Heart right ventricle (tissue), 16 donors: ENCODE results near the gene SLC31A1. TPM values are rescaled to one million over a fixed set of nuclear protein-coding genes. Genes with fewer than 3 reads are reported as not detected.
"Not testable (repeated sequence)": the region's sequence is repeated elsewhere in the genome, so short reads cannot be mapped to it uniquely, and the experiment has no call there.

Source experiments
- ATAC-seq, 8 donors: fragments of 200-7000 bp; cut with Tn5 transposase; one replicate each; pipeline ENCODE4 v1.9.1; 2020; ENCODE audit warnings: mild to moderate bottlenecking in 8 of 8, moderate library complexity in 8 of 8, moderate number of reproducible peaks in 1 of 8
- DNase-seq, 2 donors: peaks; one replicate each; pipeline ENCODE4 v3.0.0-alpha.2; 2020
- H3K27ac ChIP-seq, 10 donors: fragments of 200-600 bp; sonication (generic) in 2 of 10; one replicate each; pipeline versions ENCODE4 v1.5.0 to v1.8.0; 2020 to 2022; ENCODE audit warnings: mild to moderate bottlenecking in 3 of 10
- H3K27me3 ChIP-seq, 7 donors: fragments of 200-600 bp; one replicate each; pipeline ENCODE4 v1.8.0; 2021 to 2022; ENCODE audit warnings: mild to moderate bottlenecking in 2 of 7
- H3K36me3 ChIP-seq, 9 donors: fragments of 200-600 bp; sonication (generic) in 1 of 9; one replicate each; pipeline versions ENCODE4 v1.5.0 to v1.8.0; 2020 to 2022; ENCODE audit warnings: mild to moderate bottlenecking in 2 of 9
- H3K4me1 ChIP-seq, 9 donors: fragments of 200-600 bp; sonication (generic) in 1 of 9; one replicate each; pipeline versions ENCODE4 v1.5.0 to v1.8.0; 2020 to 2022; ENCODE audit warnings: mild to moderate bottlenecking in 4 of 9
- H3K4me3 ChIP-seq, 10 donors: fragments of 200-600 bp; sonication (generic) in 2 of 10; one replicate each; pipeline versions ENCODE4 v1.5.0 to v1.8.0; 2020 to 2022; ENCODE audit warnings: mild to moderate bottlenecking in 7 of 10, moderate library complexity in 2 of 10
- H3K9me3 ChIP-seq, 11 donors: fragments of 200-600 bp in 10 of 11; sonication (generic) in 2 of 11; one replicate each; pipeline versions ENCODE4 v1.5.0 to v1.8.0; 2013 to 2022; ENCODE audit warnings: mild to moderate bottlenecking in 2 of 11, control low read depth in 1 of 11, moderate library complexity in 1 of 11
- CTCF ChIP-seq, 9 donors: fragments of 200-600 bp; sonication (generic) in 2 of 9; IDR thresholded peaks; one replicate each; pipeline versions ENCODE4 v1.5.0 to v1.8.0; 2021 to 2022; ENCODE audit warnings: antibody characterized with exemption in 9 of 9, mild to moderate bottlenecking in 5 of 9, moderate library complexity in 1 of 9
- WGBS, 2 donors: extraction: QIAGEN DNeasy Blood & Tissue Kit; methylation state at CpG; one replicate each; pipeline ENCODE4 v1.1.7; 2013; ENCODE audit warnings: inconsistent platforms in 1 of 2; 5-methylcytosine and 5-hydroxymethylcytosine counted together
- intact Hi-C, 10 donors: fragments of 100-400 bp; cut with DNase I; formaldehyde crosslinking; loops; one replicate each; pipeline versions ENCODE4 v1.11.1 to v1.14.2; 2022
- polyA plus RNA-seq, 2 donors: library from polyadenylated mRNA; stranded (reverse); fragments of 200-250 nt; gene quantifications; one replicate each; pipeline ENCODE4 v1.2.3, GENCODE V29; 2013
- total RNA-seq, 10 donors: library from RNA; stranded (reverse); fragmentation: NEBNext Ultra II Directional in 3 of 10; extraction: Animal tissue kit (Norgen Biotek cat#: 25700) in 3 of 10; gene quantifications; one replicate each; pipeline versions ENCODE4 v1.2.1 to v1.2.4, GENCODE V29; 2021 to 2023
- donor health status: Arrhythmogenic right ventricular cardiomyopathy.
- donor health status: ischemic (EF 13 %, LVEDD 7.1; RV severe dilation, severe dysfunction).
- donor health status: healthy with polysubstance abuse.
- donor health status: DM: no; HTN: yes; CAD: no.
- donor health status: DM: no; HTN: no; CAD: no.
- donor health status: ischemic (EF 25% LVEDD 6.9; RV normal size, moderate dysfunction).
- donor health status: ischemic (EF 25% LVEDD 5.7; RV mildly dilated, moderate dysfunction).
- donor health status: healthy.
- donor health status: DM: yes; HTN: yes; CAD: no.
- donor health status: Ischemic cardiomyopathy.
- donor health status: ischemic (EF 35%, LVEDD 5.7; RV mildly dilated, moderate dysfunction).
- donor health status: nonischemic (EF 11% LVEDD 7.7; RV severe dilation, severe dysfunction).
- donor health status: DM: yes; HTN: yes; CAD: no.
- donor health status: PGD.
- donor health status: ischemic (EF 29% LVEDD 5.4; RV normal size, mild dysfunction).
- donor health status: nonischemic (EF 23%, LVEDD 6.1; RV moderate dilation, normal function).

SLC31A1 gene
- total and polyA plus RNA-seq, 12 donors: 3.6 to 18.4 (median 10.9) TPM

- intact Hi-C loops: loop anchor here in 3 of 10 donors (2.0 to 5.0 kb wide), 4 partner anchors 51 to 368 kb away; partner anchors contain the start of genes CDC26 (in 2 of the 3), PRPF4 (in 2 of the 3) and SLC31A2 (in 1 of the 3)
- 77 to 82% methylated on average over 2 of the region's 2 CpGs for WGBS, 2 donors
- peaks cover 0 to 12% (median 0%) of the 10 kb centered on the region in 9 donors for H3K36me3 ChIP-seq
- no peaks in the 10 kb centered on the region for H3K27me3 ChIP-seq
- no peak overlapping the region for H3K4me3 ChIP-seq
- peaks cover 11 to 77% (median 43%) of the 10 kb centered on the region in 9 donors for H3K4me1 ChIP-seq
- H3K27ac ChIP-seq: no peak overlapping the region
- no peak for TF ChIP-seq CTCF (IDR thresholded peaks at IDR 0.05)
- no peaks in the 10 kb centered on the region for H3K9me3 ChIP-seq
- ATAC-seq (no peak), DNase-seq (no peak)
Observed at GRCh38 chr9:113223963-113224362, 2.6 kb downstream of the SLC31A1 start.

- Histone ChIP-seq H3K27me3 (no peaks in the 10 kb centered on the region), H3K4me3 (no peak overlapping the region), H3K36me3 (peaks cover 0 to 12% (median 0%) of the 10 kb centered on the region in 9 donors), H3K4me1 (peaks cover 2 to 58% (median 21%) of the 10 kb centered on the region in 9 donors), H3K9me3 (no peaks in the 10 kb centered on the region), H3K27ac (no peak overlapping the region)
- WGBS, 2 donors: 0 to 96% methylated on average over 1 of the region's 1 CpG
- ATAC-seq (no peak), DNase-seq (no peak)
- intact Hi-C loops: no loop called here
- no peak for TF ChIP-seq CTCF (IDR thresholded peaks at IDR 0.05)
Observed at GRCh38 chr9:113227436-113227835, 6.1 kb downstream of the SLC31A1 start.

- no peak for TF ChIP-seq CTCF (IDR thresholded peaks at IDR 0.05)
- 91% methylated on average over 3 of the region's 3 CpGs for WGBS, 2 donors
- no peak overlapping the region for H3K27ac ChIP-seq
Observed at GRCh38 chr9:113228130-113228665, 6.9 kb downstream of the SLC31A1 start.

GRCh38 chr9:113231701-113232100, 10.4 kb downstream of the SLC31A1 start:
- H3K9me3 ChIP-seq: no peaks in the 10 kb centered on the region
- no peak for TF ChIP-seq CTCF (IDR thresholded peaks at IDR 0.05)
- peak overlapping the region in 1 of 10 donors; percentile 77 for H3K27ac ChIP-seq
- ATAC-seq (no peak), DNase-seq (no peak)
- 96 to 99% methylated on average over 2 of the region's 2 CpGs for WGBS, 2 donors
- H3K27me3 ChIP-seq: no peaks in the 10 kb centered on the region
- H3K36me3 ChIP-seq: peaks cover 0 to 8% (median 0%) of the 10 kb centered on the region in 9 donors
- intact Hi-C loops: no loop called here
- no peak overlapping the region for H3K4me3 ChIP-seq
- H3K4me1 ChIP-seq: peaks cover 0 to 52% (median under 1%) of the 10 kb centered on the region in 9 donors

More at GRCh38 chr9:113228130-113228665, 6.9 kb downstream of the SLC31A1 start:
- H3K9me3 ChIP-seq: no peaks in the 10 kb centered on the region
- ATAC-seq (no peak), DNase-seq (no peak)
- peaks cover 0 to 12% (median 0%) of the 10 kb centered on the region in 9 donors for H3K36me3 ChIP-seq
- intact Hi-C loops: no loop called here
- H3K4me3 ChIP-seq: no peak overlapping the region
- H3K27me3 ChIP-seq: no peaks in the 10 kb centered on the region
- peaks cover 0 to 58% (median 16%) of the 10 kb centered on the region in 9 donors for H3K4me1 ChIP-seq

GRCh38 chr9:113235701-113236255, 14.4 kb downstream of the SLC31A1 start:
- H3K27me3 ChIP-seq, H3K27ac ChIP-seq, DNase-seq, ATAC-seq, H3K4me3 ChIP-seq, H3K36me3 ChIP-seq, H3K9me3 ChIP-seq, intact Hi-C loops: not testable (repeated sequence)
- WGBS, 2 donors: 87 to 92% methylated on average over 10 of the region's 10 CpGs
- H3K4me1 ChIP-seq: peaks cover 0 to 61% (median 26%) of the 10 kb centered on the region in 9 donors
